ENCODE results near the gene BRAF.
"Not testable (repeated sequence)": the region's sequence is repeated elsewhere in the genome, so short reads cannot be mapped to it uniquely, and the experiment has no call there.

The BRAF gene

DNA sequence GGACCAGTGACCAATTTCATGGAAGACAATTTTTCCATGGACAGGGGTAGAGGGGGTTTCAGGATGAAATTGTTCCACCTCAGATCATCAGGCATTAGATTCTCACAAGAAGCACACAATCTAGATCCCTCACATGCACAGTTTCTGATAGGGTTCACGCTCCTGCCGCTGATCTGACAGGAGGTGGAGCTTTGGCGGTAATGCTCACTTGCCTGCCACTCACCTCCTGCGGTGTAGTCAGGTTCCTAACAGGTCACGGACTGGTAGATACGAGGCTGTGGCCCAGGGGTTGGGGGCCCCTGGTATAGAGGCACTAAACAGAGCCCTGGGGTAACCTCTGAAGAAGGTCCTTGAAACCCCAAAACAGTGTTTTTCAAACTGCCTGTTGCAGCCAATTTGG, 6.5 kb downstream of the BRAF start:
- no peak for DNase-seq (ENCODE audit: low read depth)

DNA sequence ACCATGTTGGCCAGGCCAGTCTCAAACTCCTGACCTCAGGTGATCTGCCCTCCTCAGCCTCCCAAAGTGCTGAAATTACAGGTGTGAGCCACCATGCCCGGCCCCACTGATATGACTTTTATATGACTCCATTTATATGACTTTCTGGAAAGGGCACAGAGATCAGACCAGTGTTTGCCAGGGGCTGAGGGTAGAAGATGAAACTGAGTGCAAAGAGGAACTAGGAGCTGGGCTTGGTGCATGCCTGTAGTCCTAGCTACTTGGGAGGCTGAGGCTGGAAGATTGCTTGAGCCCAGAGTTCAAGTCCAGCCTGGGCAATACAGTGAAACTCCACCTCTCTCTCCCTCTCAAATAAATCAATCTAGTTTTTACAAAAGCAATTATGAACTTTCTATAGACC, 7.5 kb downstream of the BRAF start:
- no peak for DNase-seq (ENCODE audit: low read depth)

GRCh38 chr7:140915935-140916555, 8.7 kb downstream of the BRAF start:
- DNase-seq (ENCODE audit: low read depth) = no peak

- no peak for DNase-seq (ENCODE audit: low read depth)
Measured at GRCh38 chr7:140914083-140914482, 10.6 kb downstream of the BRAF start.

DNA sequence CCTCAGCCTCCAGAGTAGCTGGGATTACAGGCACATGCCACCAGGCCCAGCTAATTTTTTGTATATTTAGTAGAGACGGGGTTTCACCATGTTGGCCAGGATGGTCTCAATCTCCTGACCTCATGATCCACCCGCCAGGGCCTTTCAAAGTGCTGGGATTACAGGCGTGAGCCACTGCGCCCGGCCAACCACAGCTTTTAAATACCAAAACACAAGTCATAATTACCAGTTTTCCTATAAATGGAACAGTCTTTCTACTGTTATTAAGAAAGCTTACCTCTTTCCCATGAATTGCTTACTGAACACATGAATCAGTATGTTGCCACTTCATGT, 11.2 kb downstream of the BRAF start:
- DNase-seq (ENCODE audit: low read depth) = not testable (repeated sequence)

DNA sequence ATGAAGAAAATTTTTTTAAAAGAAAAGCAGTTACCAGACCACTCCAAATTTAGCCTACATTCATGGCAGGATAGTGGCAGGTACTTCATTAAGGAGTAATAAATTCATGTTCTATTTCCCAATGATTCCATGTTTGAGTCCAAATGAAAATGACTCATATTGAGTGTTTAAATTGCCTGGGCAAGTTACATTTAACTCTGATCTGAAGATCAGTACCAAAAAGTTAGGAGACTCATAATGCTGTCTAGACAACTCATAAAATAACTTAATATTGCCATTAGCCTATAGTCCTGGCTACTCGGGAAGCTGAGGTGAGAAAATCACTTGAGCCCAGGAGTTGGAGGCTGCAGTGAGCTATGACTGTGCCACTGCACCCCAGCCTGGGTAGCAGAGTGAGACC, 13.0 kb downstream of the BRAF start:
- no peak for DNase-seq (ENCODE audit: low read depth)

DNA sequence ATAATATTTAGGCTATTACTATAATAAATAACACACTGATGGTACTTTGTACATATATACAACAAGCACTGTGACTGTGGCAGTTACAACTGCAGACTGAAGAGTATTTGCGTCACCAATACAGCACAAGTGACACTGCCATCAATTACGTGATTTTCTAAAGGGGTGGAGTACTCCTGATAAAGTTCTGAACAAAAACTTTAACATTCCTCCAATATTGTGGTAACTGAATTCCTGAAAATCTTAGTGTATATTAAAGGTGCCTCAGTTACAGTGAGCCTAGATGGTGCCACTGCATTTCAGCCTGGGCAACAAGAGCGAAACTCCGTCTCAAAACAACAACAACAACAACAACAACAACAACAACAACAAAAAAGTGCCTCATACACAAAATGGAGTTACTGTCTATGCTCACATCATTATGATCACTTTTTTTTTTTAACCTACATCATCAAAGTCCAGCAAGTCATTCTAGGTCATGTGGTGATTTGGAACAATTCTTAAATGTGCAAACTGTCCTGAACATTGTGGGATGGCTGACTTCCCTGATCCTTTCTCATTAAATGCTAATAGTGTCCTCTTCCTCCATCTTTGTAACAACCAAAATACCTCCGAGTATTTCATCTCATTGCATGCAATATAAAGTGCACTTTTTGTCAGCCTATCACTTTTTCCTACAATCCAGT, 15.1 kb downstream of the BRAF start:
- no peak for DNase-seq (ENCODE audit: low read depth)

GRCh38 chr7:140908361-140908760, 16.4 kb downstream of the BRAF start:
- DNase-seq (ENCODE audit: low read depth) = no peak

GRCh38 chr7:140903741-140904480, 20.8 kb downstream of the BRAF start:
- DNase-seq (ENCODE audit: low read depth) = no peak

DNA sequence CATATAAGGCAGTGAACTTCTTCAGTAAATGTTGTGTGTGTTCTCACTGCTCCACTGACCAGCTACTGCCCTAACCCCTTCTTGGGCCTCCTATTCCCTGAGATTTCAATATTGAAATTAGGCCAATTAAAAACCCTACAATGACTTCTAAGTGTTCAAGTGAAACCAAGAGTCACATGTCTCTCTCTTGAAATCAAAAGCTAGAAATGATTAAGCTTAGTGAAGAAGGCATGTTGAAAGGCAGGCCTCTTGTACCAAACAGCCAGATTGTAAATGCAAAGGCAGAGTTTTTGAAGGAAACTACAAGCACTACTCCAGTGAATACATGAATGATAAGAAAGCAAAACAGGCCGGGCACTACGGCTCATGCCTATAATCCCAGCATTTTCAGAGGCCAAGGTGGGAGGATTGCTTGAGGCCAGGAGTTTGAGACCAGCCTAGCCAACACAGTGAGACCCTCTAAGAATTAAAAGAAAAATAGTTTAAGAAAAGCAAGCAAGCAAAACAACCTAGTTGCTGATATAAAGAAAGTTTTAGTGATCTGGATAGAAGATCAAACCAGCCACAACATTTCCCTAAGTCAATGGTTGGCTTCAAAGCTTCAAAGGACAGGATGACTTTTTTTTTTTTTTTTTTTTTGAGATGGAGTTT, 22.3 kb downstream of the BRAF start:
- DNase-seq (ENCODE audit: low read depth) = no peak

- no peak for DNase-seq (ENCODE audit: low read depth)
Measured at GRCh38 chr7:140901941-140902302, 22.8 kb downstream of the BRAF start.

- no peak for DNase-seq (ENCODE audit: low read depth)
Measured at GRCh38 chr7:140899883-140900282, 24.8 kb downstream of the BRAF start.

- DNase-seq (ENCODE audit: low read depth) = no peak
Measured at GRCh38 chr7:140898786-140899536, 25.8 kb downstream of the BRAF start.

DNA sequence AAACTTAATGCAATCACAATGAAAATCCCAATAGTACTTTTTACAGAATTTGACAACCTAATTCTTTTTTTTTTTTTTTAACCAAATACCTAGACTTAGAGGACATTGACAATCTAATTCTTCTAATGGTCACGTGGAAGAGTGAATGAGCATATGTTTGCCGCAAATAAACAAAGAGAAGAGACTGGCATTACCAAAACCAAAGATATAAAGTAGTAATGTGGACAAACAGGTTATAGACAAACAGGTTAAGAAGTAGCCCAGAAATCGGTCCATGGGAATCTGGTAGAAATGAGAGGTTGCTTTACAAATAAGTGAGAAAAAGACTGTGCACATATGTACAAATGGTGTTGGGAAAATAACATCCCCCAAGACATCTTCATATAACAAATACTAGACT, 27.7 kb downstream of the BRAF start:
- DNase-seq (ENCODE audit: low read depth) = no peak

GRCh38 chr7:140889645-140890044, 35.1 kb downstream of the BRAF start:
- DNase-seq (ENCODE audit: low read depth) = no peak

DNA sequence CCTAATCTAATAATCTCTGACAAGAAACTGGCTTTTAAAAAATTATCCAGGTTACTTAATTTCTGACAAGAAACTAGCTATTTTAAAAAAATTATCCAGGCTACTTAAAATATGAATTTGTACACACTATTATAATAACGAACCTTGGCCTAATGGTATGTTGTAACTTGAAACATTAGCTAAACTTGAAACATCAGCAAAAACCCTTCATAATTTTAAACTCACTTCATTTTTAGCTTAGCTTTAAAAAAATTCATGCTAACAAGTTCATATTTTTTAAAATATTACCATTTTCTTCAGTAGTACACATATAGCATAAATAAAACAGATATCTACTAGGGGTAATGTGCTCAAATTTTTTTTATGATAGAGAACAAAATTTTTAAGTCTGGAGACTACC, 35.6 kb downstream of the BRAF start:
- no peak for DNase-seq (ENCODE audit: low read depth)

GRCh38 chr7:140888087-140888486, 36.6 kb downstream of the BRAF start:
- DNase-seq (ENCODE audit: low read depth) = no peak

DNA sequence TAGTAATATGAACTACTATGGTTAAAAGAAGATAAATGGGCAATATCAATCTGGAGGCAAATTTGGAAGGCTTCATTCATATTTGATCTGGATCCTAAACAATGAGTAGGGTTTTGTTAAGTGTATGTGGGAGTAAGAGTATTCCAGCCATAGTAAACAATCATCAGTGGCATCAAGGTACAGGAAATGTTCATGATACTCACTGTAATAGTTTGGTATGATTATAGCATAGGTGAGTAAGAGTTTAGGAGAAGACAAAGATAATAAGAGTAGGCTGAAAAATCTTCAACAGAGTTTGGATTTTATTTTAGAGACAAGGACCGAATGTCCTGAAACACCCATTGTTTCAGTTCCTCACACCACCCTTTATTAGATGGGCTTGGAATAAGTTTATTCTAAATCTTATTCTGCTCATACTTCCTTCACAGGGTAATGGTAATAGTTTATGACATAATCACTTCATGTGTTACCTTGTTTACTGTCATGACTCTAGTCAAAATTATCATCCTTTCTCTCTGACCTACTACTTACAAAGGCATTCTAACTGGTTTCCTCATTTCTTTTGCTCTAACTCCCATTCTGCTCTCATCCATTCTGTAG, 38.9 kb downstream of the BRAF start:
- no peak for DNase-seq (ENCODE audit: low read depth)

- DNase-seq (ENCODE audit: low read depth) = no peak
Measured at GRCh38 chr7:140883378-140883777, 41.4 kb downstream of the BRAF start.

DNA sequence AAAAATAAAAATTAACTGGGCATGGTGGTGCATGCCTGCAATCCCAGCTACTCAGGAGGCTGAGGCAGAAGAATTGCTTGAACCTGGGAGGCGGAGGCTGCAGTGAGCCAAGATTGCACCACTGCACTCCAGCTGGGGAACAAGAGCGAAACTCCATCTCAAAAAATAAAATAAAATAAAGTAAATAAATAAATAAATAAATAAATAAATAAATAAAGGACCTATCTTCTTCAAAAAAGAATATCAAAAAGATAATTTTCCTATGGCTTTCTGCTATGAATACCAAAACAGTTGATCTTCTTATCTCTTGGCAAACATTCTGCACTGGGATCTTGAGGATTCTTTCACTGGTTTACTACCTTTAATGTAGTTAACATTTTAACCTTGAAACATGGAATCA, 41.9 kb downstream of the BRAF start:
- DNase-seq (ENCODE audit: low read depth) = not testable (repeated sequence)

GRCh38 chr7:140881507-140882228, 43.1 kb downstream of the BRAF start:
- DNase-seq (ENCODE audit: low read depth) = no peak

GRCh38 chr7:140877249-140877524, 47.5 kb downstream of the BRAF start:
- no peak for DNase-seq (ENCODE audit: low read depth)
